GM12892 (cell line): ENCODE measurements around the gene TRIM56.

Experiments
- POLR2A ChIP-seq: IDR thresholded peaks from 2 replicates; pipeline ENCODE4 v1.6.1; 2011; ENCODE audit warnings: low read depth, low read length, control low read depth
- POLR2AphosphoS5 ChIP-seq: IDR thresholded peaks from 2 replicates; pipeline ENCODE4 v1.6.1; 2011; ENCODE audit warnings: low read depth, low read length, control low read depth
- TAF1 ChIP-seq: IDR thresholded peaks from 2 replicates; pipeline ENCODE4 v1.6.1; 2011; ENCODE audit warnings: low read depth, mild to moderate bottlenecking, control low read depth, low read length, borderline replicate concordance

- TF ChIP-seq TAF1, result no peak
- TF ChIP-seq POLR2A, result no peak
- no peak for TF ChIP-seq POLR2AphosphoS5
Measured at GRCh38 chr7:101060992-101061391, 24.3 kb upstream of the TRIM56 start.
